GM23248 (cell line): ENCODE measurements around the gene RABEP1.

Source experiments
- EZH2 ChIP-seq: fragments of 200-600 bp; sonication (generic); IDR thresholded peaks from 2 replicates; pipeline ENCODE4 v1.6.1; 2018; ENCODE audit warnings: antibody characterized with exemption, mild to moderate bottlenecking; ENCODE audit not compliant: insufficient read depth, poor library complexity, severe bottlenecking
- EZH2phosphoT487 ChIP-seq: fragments of 200-600 bp; sonication (generic); IDR thresholded peaks from 2 replicates; pipeline ENCODE4 v1.6.1; 2018; ENCODE audit warnings: antibody characterized with exemption, moderate library complexity, mild to moderate bottlenecking, low read depth; ENCODE audit not compliant: insufficient read depth

GRCh38 chr17:5325851-5326250 is 43.8 kb downstream of the RABEP1 start:
- TF ChIP-seq EZH2: no peak
- no peak for TF ChIP-seq EZH2phosphoT487
